HepG2 (cell line): ENCODE results near the gene ATP7A. TPM values are rescaled to one million over a fixed set of nuclear protein-coding genes. Genes with fewer than 3 reads are reported as not detected.

Experiments used
- CBX5 ChIP-seq: sonication (generic); formaldehyde crosslinking; IDR thresholded peaks from 2 replicates; pipeline ENCODE4 v1.4.0; 2020; ENCODE audit warnings: missing genetic modification reagents, borderline replicate concordance
- ETV5 ChIP-seq: IDR thresholded peaks from 2 replicates; pipeline ENCODE4 v1.6.1; 2018; ENCODE audit warnings: missing biosample characterization, missing genetic modification reagents, inconsistent platforms, borderline replicate concordance
- FOXC1 ChIP-seq: sonication (generic); formaldehyde crosslinking; IDR thresholded peaks from 2 replicates; pipeline ENCODE4 v1.8.0; 2022; ENCODE audit warnings: mild to moderate bottlenecking, missing genetic modification reagents, borderline replicate concordance
- HDAC2 ChIP-seq: sonication (generic); formaldehyde crosslinking; IDR thresholded peaks from 2 replicates; pipeline ENCODE4 v1.4.0; 2020; ENCODE audit warnings: missing genetic modification reagents
- JUN ChIP-seq: sonication (generic); formaldehyde crosslinking; IDR thresholded peaks from 2 replicates; pipeline ENCODE4 v1.4.0; 2020; ENCODE audit warnings: mild to moderate bottlenecking, missing genetic modification reagents
- MXD4 ChIP-seq: IDR thresholded peaks from 2 replicates; pipeline ENCODE4 v1.6.1; 2016; ENCODE audit warnings: mild to moderate bottlenecking, missing biosample characterization, missing genetic modification reagents
- NFKBIZ ChIP-seq: IDR thresholded peaks from 2 replicates; pipeline ENCODE4 v1.6.1; 2018; ENCODE audit warnings: missing genetic modification reagents, missing compliant biosample characterization
- RAD51 ChIP-seq: fragments of 450-650 bp; IDR thresholded peaks from 2 replicates; pipeline ENCODE4 v1.6.1; 2016; ENCODE audit warnings: borderline replicate concordance
- SAFB2 ChIP-seq: sonication (generic); formaldehyde crosslinking; IDR thresholded peaks from 2 replicates; pipeline ENCODE4 v1.5.1; 2020; ENCODE audit warnings: missing genetic modification reagents, low read depth, mild to moderate bottlenecking, borderline replicate concordance
- THYN1 ChIP-seq: sonication (generic); formaldehyde crosslinking; IDR thresholded peaks from 2 replicates; pipeline ENCODE4 v1.8.1; 2023; ENCODE audit warnings: low read depth, mild to moderate bottlenecking, moderate library complexity, missing genetic modification reagents, borderline replicate concordance
- XRCC5 ChIP-seq: fragments of 200-400 bp; formaldehyde crosslinking; optimal IDR thresholded peaks from 2 replicates; pipeline ENCODE3; 2017; ENCODE audit warnings: mild to moderate bottlenecking, low read length
- ZBTB7B ChIP-seq: sonication (generic); formaldehyde crosslinking; IDR thresholded peaks from 2 replicates; pipeline ENCODE4 v1.4.0; 2020; ENCODE audit warnings: missing genetic modification reagents
- ZNF33A ChIP-seq: sonication (generic); formaldehyde crosslinking; IDR thresholded peaks from 2 replicates; pipeline ENCODE4 v1.5.1; 2020; ENCODE audit warnings: missing genetic modification reagents, mild to moderate bottlenecking, moderate library complexity, borderline replicate concordance
- ZNF878 ChIP-seq: sonication (generic); formaldehyde crosslinking; IDR thresholded peaks from 2 replicates; pipeline ENCODE4 v1.8.1; 2023; ENCODE audit warnings: mild to moderate bottlenecking, missing genetic modification reagents, moderate library complexity
- polyA plus RNA-seq, 8 experiments: library from polyadenylated mRNA; depleted of rRNA in 3 of 8; stranded (reverse) in 7 of 8; unstranded in 1 of 8; fragments of >200 nt; fragmentation: Illumina TruSeq in 4 of 8; extraction: Trizol in 4 of 8; gene quantifications; 2 replicates each; pipeline versions ENCODE4 v1.2.1 to v1.2.3, GENCODE V29; 2011 to 2016; ENCODE audit warnings: low read depth in 4 of 8, missing spikeins in 1 of 8, mixed read lengths in 1 of 8; ENCODE audit not compliant: insufficient read depth in 1 of 8
- total RNA-seq, 5 experiments: library from RNA; depleted of rRNA; stranded (reverse); fragments of >200 nt; fragmentation: Illumina TruSeq; extraction: Trizol; gene quantifications; 2 replicates each; pipeline ENCODE4 v1.2.3, GENCODE V29; 2016; ENCODE audit warnings: low read depth in 1 of 5
- TF ChIP-seq, protein P1 (sequence below): sonication (generic); formaldehyde crosslinking; IDR thresholded peaks from 2 replicates; pipeline ENCODE4 v1.5.1; 2020; ENCODE audit warnings: mild to moderate bottlenecking, missing genetic modification reagents, borderline replicate concordance
- TF ChIP-seq, protein P2 (sequence below): IDR thresholded peaks from 2 replicates; pipeline ENCODE4 v1.6.1; 2012; ENCODE audit warnings: low read length, improper control_type of control experiment
- TF ChIP-seq, protein P3 (sequence below): fragments of 450-650 bp; IDR thresholded peaks from 2 replicates; pipeline ENCODE4 v1.6.1; 2017
- TF ChIP-seq, protein P4 (sequence below): sonication (generic); formaldehyde crosslinking; IDR thresholded peaks from 2 replicates; pipeline ENCODE4 v1.4.0; 2020; ENCODE audit warnings: missing genetic modification reagents

The ATP7A gene
- total and polyA plus RNA-seq, 2 of the 13 experiments (the other 11 are each of a cell fraction or from before 2014, with no cell fraction given) = 1.7 to 4.7 TPM

DNA sequence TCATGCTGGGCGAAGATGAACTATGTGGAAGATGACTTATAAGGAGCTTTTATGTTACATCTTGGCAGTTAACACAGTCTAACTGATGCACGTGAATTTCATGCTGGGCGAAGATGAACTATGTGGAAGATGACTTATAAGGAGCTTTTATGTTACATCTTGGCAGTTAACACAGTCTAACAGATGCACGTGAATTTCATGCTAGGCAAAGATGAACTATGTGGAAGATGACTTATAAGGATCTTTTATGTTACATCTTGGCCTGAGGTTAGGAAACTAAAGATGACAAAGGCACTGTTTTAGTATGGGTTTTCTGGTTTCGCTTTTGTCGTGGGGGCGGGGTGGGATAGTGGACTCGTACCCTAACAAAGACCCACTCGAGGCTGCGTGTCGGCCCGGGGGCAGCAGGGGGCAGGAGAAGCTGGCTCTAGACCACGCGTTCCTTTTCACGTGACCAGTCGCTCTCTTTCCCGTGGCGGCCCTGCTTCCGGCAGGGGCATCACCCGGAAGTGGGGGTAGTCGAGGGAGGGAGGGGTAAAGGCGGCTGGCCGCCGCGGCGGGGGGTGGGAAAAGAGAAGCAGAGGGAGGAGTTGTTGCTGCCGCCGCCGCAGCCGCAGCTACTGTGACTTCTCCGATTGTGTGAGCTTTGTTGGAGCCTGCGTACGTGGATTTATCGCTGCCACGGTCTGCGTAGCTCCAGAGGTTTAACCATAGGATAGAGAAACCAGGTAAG is at the start of gene ATP7A (continued):
- TF ChIP-seq, protein P1, sequence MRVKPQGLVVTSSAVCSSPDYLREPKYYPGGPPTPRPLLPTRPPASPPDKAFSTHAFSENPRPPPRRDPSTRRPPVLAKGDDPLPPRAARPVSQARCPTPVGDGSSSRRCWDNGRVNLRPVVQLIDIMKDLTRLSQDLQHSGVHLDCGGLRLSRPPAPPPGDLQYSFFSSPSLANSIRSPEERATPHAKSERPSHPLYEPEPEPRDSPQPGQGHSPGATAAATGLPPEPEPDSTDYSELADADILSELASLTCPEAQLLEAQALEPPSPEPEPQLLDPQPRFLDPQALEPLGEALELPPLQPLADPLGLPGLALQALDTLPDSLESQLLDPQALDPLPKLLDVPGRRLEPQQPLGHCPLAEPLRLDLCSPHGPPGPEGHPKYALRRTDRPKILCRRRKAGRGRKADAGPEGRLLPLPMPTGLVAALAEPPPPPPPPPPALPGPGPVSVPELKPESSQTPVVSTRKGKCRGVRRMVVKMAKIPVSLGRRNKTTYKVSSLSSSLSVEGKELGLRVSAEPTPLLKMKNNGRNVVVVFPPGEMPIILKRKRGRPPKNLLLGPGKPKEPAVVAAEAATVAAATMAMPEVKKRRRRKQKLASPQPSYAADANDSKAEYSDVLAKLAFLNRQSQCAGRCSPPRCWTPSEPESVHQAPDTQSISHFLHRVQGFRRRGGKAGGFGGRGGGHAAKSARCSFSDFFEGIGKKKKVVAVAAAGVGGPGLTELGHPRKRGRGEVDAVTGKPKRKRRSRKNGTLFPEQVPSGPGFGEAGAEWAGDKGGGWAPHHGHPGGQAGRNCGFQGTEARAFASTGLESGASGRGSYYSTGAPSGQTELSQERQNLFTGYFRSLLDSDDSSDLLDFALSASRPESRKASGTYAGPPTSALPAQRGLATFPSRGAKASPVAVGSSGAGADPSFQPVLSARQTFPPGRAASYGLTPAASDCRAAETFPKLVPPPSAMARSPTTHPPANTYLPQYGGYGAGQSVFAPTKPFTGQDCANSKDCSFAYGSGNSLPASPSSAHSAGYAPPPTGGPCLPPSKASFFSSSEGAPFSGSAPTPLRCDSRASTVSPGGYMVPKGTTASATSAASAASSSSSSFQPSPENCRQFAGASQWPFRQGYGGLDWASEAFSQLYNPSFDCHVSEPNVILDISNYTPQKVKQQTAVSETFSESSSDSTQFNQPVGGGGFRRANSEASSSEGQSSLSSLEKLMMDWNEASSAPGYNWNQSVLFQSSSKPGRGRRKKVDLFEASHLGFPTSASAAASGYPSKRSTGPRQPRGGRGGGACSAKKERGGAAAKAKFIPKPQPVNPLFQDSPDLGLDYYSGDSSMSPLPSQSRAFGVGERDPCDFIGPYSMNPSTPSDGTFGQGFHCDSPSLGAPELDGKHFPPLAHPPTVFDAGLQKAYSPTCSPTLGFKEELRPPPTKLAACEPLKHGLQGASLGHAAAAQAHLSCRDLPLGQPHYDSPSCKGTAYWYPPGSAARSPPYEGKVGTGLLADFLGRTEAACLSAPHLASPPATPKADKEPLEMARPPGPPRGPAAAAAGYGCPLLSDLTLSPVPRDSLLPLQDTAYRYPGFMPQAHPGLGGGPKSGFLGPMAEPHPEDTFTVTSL (CRISPR knock-in tag) = no peak
- TF ChIP-seq SAFB2 (CRISPR knock-in tag) (no peak), RAD51 (0 out of 2 replicates have a peak, but pooled peaks have one; percentile 15), ETV5 (peak; percentile 89), XRCC5 (no peak), ZNF33A (CRISPR knock-in tag) (no peak), JUN (no peak), THYN1 (CRISPR knock-in tag) (no peak), NFKBIZ (no peak), ZBTB7B (CRISPR knock-in tag) (no peak), CBX5 (CRISPR knock-in tag) (no peak), ZNF878 (CRISPR knock-in tag) (no peak), FOXC1 (CRISPR knock-in tag) (no peak), MXD4 (CRISPR knock-in tag) (0 out of 2 replicates have a peak, but pooled peaks have one; percentile 26), HDAC2 (no peak; the same call in 1 of the 2 replicates)
- TF ChIP-seq, protein P2, sequence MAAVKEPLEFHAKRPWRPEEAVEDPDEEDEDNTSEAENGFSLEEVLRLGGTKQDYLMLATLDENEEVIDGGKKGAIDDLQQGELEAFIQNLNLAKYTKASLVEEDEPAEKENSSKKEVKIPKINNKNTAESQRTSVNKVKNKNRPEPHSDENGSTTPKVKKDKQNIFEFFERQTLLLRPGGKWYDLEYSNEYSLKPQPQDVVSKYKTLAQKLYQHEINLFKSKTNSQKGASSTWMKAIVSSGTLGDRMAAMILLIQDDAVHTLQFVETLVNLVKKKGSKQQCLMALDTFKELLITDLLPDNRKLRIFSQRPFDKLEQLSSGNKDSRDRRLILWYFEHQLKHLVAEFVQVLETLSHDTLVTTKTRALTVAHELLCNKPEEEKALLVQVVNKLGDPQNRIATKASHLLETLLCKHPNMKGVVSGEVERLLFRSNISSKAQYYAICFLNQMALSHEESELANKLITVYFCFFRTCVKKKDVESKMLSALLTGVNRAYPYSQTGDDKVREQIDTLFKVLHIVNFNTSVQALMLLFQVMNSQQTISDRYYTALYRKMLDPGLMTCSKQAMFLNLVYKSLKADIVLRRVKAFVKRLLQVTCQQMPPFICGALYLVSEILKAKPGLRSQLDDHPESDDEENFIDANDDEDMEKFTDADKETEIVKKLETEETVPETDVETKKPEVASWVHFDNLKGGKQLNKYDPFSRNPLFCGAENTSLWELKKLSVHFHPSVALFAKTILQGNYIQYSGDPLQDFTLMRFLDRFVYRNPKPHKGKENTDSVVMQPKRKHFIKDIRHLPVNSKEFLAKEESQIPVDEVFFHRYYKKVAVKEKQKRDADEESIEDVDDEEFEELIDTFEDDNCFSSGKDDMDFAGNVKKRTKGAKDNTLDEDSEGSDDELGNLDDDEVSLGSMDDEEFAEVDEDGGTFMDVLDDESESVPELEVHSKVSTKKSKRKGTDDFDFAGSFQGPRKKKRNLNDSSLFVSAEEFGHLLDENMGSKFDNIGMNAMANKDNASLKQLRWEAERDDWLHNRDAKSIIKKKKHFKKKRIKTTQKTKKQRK = no peak
- TF ChIP-seq, protein P3, sequence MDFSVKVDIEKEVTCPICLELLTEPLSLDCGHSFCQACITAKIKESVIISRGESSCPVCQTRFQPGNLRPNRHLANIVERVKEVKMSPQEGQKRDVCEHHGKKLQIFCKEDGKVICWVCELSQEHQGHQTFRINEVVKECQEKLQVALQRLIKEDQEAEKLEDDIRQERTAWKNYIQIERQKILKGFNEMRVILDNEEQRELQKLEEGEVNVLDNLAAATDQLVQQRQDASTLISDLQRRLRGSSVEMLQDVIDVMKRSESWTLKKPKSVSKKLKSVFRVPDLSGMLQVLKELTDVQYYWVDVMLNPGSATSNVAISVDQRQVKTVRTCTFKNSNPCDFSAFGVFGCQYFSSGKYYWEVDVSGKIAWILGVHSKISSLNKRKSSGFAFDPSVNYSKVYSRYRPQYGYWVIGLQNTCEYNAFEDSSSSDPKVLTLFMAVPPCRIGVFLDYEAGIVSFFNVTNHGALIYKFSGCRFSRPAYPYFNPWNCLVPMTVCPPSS = no peak
- TF ChIP-seq, protein P4, sequence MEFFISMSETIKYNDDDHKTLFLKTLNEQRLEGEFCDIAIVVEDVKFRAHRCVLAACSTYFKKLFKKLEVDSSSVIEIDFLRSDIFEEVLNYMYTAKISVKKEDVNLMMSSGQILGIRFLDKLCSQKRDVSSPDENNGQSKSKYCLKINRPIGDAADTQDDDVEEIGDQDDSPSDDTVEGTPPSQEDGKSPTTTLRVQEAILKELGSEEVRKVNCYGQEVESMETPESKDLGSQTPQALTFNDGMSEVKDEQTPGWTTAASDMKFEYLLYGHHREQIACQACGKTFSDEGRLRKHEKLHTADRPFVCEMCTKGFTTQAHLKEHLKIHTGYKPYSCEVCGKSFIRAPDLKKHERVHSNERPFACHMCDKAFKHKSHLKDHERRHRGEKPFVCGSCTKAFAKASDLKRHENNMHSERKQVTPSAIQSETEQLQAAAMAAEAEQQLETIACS (CRISPR knock-in tag) = no peak
